SK-N-SH treated with all-trans-retinoic acid at 6 μM for 48 hours (cell line): ENCODE data around the gene POC1A.

Experiments
- ATAC-seq: fragments of 200-7000 bp; cut with Tn5 transposase; 3 replicates; pipeline ENCODE4 v1.9.1; 2020; ENCODE audit warnings: mild to moderate bottlenecking, moderate library complexity
- ARNTL ChIP-seq: fragments of 450-650 bp; formaldehyde crosslinking; IDR thresholded peaks from 2 replicates; pipeline ENCODE4 v1.5.0; 2020; ENCODE audit warnings: low read depth, mild to moderate bottlenecking, moderate library complexity, borderline replicate concordance
- BACH2 ChIP-seq: fragments of 250-450 bp; sonication (Bioruptor Pico); IDR thresholded peaks from 2 replicates; pipeline ENCODE4 v1.9.0; 2021; ENCODE audit warnings: mild to moderate bottlenecking, borderline replicate concordance
- CSDC2 ChIP-seq: fragments of 250-450 bp; sonication (Bioruptor Pico); IDR thresholded peaks from 2 replicates; pipeline ENCODE4 v1.5.0; 2020; ENCODE audit warnings: mild to moderate bottlenecking, moderate library complexity
- ESRRG ChIP-seq: fragments of 250-450 bp; sonication (Bioruptor Pico); IDR thresholded peaks from 2 replicates; pipeline ENCODE4 v1.6.1; 2021; ENCODE audit warnings: mild to moderate bottlenecking
- GLIS3 ChIP-seq: fragments of 250-450 bp; sonication (Bioruptor Pico); IDR thresholded peaks from 2 replicates; pipeline ENCODE4 v1.5.0; 2020; ENCODE audit warnings: mild to moderate bottlenecking, moderate library complexity
- OSR1 ChIP-seq: fragments of 250-450 bp; sonication (Bioruptor Pico); IDR thresholded peaks from 2 replicates; pipeline ENCODE4 v1.8.0; 2022; ENCODE audit warnings: moderate library complexity, mild to moderate bottlenecking, inconsistent platforms
- PPARA ChIP-seq: fragments of 250-450 bp; sonication (Bioruptor Pico); IDR thresholded peaks from 2 replicates; pipeline ENCODE4 v1.5.0; 2020; ENCODE audit warnings: mild to moderate bottlenecking, borderline replicate concordance
- RARB ChIP-seq: fragments of 250-450 bp; sonication (Bioruptor Pico); IDR thresholded peaks from 2 replicates; pipeline ENCODE4 v1.8.0; 2021; ENCODE audit warnings: mild to moderate bottlenecking, moderate library complexity
- SNAI2 ChIP-seq: fragments of 250-450 bp; sonication (Bioruptor Pico); IDR thresholded peaks from 2 replicates; pipeline ENCODE4 v1.5.0; 2020; ENCODE audit warnings: mild to moderate bottlenecking, moderate library complexity
- TCF4 ChIP-seq: fragments of 250-450 bp; sonication (Bioruptor Pico); IDR thresholded peaks from 2 replicates; pipeline ENCODE4 v1.8.0; 2021; ENCODE audit warnings: mild to moderate bottlenecking, moderate library complexity, borderline replicate concordance
- TOX ChIP-seq: fragments of 250-450 bp; sonication (Bioruptor Pico); IDR thresholded peaks from 2 replicates; pipeline ENCODE4 v1.8.0; 2021; ENCODE audit warnings: mild to moderate bottlenecking, moderate library complexity, borderline replicate concordance
- ZC3H10 ChIP-seq: fragments of 250-450 bp; sonication (Bioruptor Pico); IDR thresholded peaks from 2 replicates; pipeline ENCODE4 v1.5.1; 2021; ENCODE audit warnings: mild to moderate bottlenecking, moderate library complexity
- ZFP30 ChIP-seq: fragments of 450-650 bp; formaldehyde crosslinking; IDR thresholded peaks from 2 replicates; pipeline ENCODE4 v1.5.0; 2022; ENCODE audit warnings: mild to moderate bottlenecking, moderate library complexity
- ZNF565 ChIP-seq: fragments of 450-650 bp; formaldehyde crosslinking; conservative IDR thresholded peaks from 2 replicates; pipeline ENCODE4 v1.5.0; 2020; ENCODE audit warnings: low read depth, mild to moderate bottlenecking, moderate library complexity
- ZNF70 ChIP-seq: fragments of 450-650 bp; formaldehyde crosslinking; IDR thresholded peaks from 2 replicates; pipeline ENCODE4 v1.5.0; 2020; ENCODE audit warnings: mild to moderate bottlenecking, moderate library complexity
- ZNF8 ChIP-seq: fragments of 450-650 bp; formaldehyde crosslinking; IDR thresholded peaks from 2 replicates; pipeline ENCODE4 v1.5.0; 2020; ENCODE audit warnings: mild to moderate bottlenecking, moderate library complexity
- TF ChIP-seq, protein P1 (sequence below): fragments of 250-450 bp; sonication (Bioruptor Pico); IDR thresholded peaks from 2 replicates; pipeline ENCODE4 v1.8.0; 2021; ENCODE audit warnings: low read depth, mild to moderate bottlenecking, moderate library complexity, borderline replicate concordance
- TF ChIP-seq, protein P2 (sequence below): fragments of 250-450 bp; sonication (Bioruptor Pico); IDR thresholded peaks from 2 replicates; pipeline ENCODE4 v1.5.1; 2020; ENCODE audit warnings: low read depth, mild to moderate bottlenecking, moderate library complexity
- TF ChIP-seq, protein P3 (sequence below): fragments of 250-450 bp; sonication (Bioruptor Pico); IDR thresholded peaks from 2 replicates; pipeline ENCODE4 v1.8.0; 2020; ENCODE audit warnings: mild to moderate bottlenecking, moderate library complexity, borderline replicate concordance
- TF ChIP-seq, protein P4 (sequence below): fragments of 250-450 bp; sonication (Bioruptor Pico); IDR thresholded peaks from 2 replicates; pipeline ENCODE4 v1.5.0; 2020; ENCODE audit warnings: mild to moderate bottlenecking, moderate library complexity
- TF ChIP-seq, protein P5 (sequence below): fragments of 250-450 bp; sonication (Bioruptor Pico); IDR thresholded peaks from 2 replicates; pipeline ENCODE4 v1.5.1; 2021; ENCODE audit warnings: mild to moderate bottlenecking, moderate library complexity

Gene POC1A

DNA sequence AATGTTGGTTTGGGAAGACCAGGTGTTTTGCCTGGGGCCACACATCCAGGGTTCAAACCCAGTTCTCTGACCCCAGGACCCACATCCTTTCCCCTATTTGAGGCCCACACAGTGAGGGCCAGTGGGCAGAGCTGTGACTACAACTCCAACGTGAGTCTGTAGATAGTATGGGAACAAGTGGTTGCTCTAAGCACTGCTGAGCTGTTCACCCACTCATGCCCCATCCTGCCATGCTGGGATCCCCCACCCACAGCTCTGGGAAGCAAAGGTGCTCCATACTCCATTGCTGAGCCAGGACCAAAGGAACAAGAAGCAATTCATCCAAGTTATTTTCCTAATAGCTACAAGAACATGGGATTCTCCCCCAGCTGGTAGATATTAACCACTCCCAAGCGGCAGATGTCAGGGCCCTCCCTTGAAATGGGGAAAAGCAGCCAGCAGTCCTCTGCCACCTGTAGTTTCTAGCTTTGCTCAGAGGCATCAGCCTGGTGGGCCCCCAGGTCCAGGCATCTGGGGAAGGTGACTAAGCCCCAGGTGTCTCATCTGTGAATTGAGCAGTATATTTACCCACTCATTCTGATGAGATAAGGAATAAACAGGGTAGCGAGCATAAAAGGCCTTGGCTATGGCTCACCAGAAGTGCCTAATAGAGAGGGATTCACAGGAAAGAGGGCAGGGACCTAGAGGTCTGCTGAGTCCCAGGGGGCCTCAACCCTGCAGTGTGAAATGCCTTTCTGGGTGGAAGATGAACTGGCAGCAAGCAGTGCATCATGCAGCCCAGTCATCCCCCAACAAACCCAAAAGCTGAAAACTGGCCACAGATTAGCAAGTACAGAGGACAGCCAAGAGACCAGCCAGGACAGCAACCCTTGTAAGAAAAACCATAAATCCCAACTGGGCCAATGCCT is 33.4 kb downstream of the POC1A start:
- no peak for ATAC-seq
- TF ChIP-seq ZFP30: no peak
- TF ChIP-seq BACH2 (CRISPR knock-in tag): no peak
- TF ChIP-seq, protein P1, sequence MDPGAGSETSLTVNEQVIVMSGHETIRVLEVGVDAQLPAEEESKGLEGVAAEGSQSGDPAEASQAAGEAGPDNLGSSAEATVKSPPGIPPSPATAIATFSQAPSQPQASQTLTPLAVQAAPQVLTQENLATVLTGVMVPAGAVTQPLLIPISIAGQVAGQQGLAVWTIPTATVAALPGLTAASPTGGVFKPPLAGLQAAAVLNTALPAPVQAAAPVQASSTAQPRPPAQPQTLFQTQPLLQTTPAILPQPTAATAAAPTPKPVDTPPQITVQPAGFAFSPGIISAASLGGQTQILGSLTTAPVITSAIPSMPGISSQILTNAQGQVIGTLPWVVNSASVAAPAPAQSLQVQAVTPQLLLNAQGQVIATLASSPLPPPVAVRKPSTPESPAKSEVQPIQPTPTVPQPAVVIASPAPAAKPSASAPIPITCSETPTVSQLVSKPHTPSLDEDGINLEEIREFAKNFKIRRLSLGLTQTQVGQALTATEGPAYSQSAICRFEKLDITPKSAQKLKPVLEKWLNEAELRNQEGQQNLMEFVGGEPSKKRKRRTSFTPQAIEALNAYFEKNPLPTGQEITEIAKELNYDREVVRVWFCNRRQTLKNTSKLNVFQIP (CRISPR knock-in tag): no peak
- no peak for TF ChIP-seq TOX (CRISPR knock-in tag)
- TF ChIP-seq ESRRG (CRISPR knock-in tag): no peak
- TF ChIP-seq ARNTL: no peak
- no peak for TF ChIP-seq RARB (CRISPR knock-in tag)
- no peak for TF ChIP-seq CSDC2 (CRISPR knock-in tag)
- no peak for TF ChIP-seq ZNF70 (CRISPR knock-in tag)
- no peak for TF ChIP-seq TCF4 (CRISPR knock-in tag)
- TF ChIP-seq PPARA (CRISPR knock-in tag): no peak
- TF ChIP-seq, protein P2, sequence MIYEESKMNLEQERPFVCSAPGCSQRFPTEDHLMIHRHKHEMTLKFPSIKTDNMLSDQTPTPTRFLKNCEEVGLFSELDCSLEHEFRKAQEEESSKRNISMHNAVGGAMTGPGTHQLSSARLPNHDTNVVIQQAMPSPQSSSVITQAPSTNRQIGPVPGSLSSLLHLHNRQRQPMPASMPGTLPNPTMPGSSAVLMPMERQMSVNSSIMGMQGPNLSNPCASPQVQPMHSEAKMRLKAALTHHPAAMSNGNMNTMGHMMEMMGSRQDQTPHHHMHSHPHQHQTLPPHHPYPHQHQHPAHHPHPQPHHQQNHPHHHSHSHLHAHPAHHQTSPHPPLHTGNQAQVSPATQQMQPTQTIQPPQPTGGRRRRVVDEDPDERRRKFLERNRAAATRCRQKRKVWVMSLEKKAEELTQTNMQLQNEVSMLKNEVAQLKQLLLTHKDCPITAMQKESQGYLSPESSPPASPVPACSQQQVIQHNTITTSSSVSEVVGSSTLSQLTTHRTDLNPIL (CRISPR knock-in tag): no peak
- no peak for TF ChIP-seq ZNF565 (CRISPR knock-in tag)
- TF ChIP-seq, protein P3, sequence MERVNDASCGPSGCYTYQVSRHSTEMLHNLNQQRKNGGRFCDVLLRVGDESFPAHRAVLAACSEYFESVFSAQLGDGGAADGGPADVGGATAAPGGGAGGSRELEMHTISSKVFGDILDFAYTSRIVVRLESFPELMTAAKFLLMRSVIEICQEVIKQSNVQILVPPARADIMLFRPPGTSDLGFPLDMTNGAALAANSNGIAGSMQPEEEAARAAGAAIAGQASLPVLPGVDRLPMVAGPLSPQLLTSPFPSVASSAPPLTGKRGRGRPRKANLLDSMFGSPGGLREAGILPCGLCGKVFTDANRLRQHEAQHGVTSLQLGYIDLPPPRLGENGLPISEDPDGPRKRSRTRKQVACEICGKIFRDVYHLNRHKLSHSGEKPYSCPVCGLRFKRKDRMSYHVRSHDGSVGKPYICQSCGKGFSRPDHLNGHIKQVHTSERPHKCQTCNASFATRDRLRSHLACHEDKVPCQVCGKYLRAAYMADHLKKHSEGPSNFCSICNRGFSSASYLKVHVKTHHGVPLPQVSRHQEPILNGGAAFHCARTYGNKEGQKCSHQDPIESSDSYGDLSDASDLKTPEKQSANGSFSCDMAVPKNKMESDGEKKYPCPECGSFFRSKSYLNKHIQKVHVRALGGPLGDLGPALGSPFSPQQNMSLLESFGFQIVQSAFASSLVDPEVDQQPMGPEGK (CRISPR knock-in tag): no peak
- no peak for TF ChIP-seq OSR1 (CRISPR knock-in tag)
- no peak for TF ChIP-seq GLIS3
- no peak for TF ChIP-seq ZC3H10 (CRISPR knock-in tag)
- no peak for TF ChIP-seq ZNF8 (CRISPR knock-in tag)

DNA sequence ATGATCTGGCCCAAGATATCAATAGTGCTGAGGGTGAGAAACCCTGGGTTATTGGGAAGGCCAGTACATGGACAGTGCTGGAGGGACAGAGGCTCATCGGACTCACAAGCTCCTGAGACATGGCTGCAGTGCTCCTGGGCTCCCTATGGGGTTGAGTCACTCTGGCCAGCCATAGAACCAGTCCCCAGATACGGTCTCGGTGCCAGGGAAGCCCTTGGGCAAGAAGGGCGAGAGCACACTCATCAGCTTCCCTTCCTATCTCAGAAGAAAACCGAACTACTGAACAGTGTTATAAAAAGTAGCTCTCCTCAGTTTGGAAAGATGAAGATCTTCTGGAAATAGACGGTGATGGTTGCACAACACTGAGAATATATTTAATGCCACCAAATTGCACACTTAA is 34.4 kb downstream of the POC1A start:
- TF ChIP-seq ZNF8 (CRISPR knock-in tag): no peak
- TF ChIP-seq SNAI2 (CRISPR knock-in tag): no peak
- no peak for TF ChIP-seq BACH2 (CRISPR knock-in tag)
- TF ChIP-seq, protein P2 (CRISPR knock-in tag): no peak
- TF ChIP-seq, protein P1 (CRISPR knock-in tag): no peak
- TF ChIP-seq GLIS3: no peak
- TF ChIP-seq ARNTL: no peak
- TF ChIP-seq, protein P4, sequence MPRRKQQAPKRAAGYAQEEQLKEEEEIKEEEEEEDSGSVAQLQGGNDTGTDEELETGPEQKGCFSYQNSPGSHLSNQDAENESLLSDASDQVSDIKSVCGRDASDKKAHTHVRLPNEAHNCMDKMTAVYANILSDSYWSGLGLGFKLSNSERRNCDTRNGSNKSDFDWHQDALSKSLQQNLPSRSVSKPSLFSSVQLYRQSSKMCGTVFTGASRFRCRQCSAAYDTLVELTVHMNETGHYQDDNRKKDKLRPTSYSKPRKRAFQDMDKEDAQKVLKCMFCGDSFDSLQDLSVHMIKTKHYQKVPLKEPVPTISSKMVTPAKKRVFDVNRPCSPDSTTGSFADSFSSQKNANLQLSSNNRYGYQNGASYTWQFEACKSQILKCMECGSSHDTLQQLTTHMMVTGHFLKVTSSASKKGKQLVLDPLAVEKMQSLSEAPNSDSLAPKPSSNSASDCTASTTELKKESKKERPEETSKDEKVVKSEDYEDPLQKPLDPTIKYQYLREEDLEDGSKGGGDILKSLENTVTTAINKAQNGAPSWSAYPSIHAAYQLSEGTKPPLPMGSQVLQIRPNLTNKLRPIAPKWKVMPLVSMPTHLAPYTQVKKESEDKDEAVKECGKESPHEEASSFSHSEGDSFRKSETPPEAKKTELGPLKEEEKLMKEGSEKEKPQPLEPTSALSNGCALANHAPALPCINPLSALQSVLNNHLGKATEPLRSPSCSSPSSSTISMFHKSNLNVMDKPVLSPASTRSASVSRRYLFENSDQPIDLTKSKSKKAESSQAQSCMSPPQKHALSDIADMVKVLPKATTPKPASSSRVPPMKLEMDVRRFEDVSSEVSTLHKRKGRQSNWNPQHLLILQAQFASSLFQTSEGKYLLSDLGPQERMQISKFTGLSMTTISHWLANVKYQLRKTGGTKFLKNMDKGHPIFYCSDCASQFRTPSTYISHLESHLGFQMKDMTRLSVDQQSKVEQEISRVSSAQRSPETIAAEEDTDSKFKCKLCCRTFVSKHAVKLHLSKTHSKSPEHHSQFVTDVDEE (CRISPR knock-in tag): no peak
- TF ChIP-seq RARB (CRISPR knock-in tag): no peak
- TF ChIP-seq OSR1 (CRISPR knock-in tag): no peak
- TF ChIP-seq TCF4 (CRISPR knock-in tag): no peak
- no peak for TF ChIP-seq ESRRG (CRISPR knock-in tag)
- TF ChIP-seq PPARA (CRISPR knock-in tag): no peak
- TF ChIP-seq ZC3H10 (CRISPR knock-in tag): no peak
- TF ChIP-seq ZNF70 (CRISPR knock-in tag): no peak
- TF ChIP-seq ZFP30: no peak
- no peak for TF ChIP-seq CSDC2 (CRISPR knock-in tag)
- TF ChIP-seq TOX (CRISPR knock-in tag): no peak
- TF ChIP-seq, protein P5, sequence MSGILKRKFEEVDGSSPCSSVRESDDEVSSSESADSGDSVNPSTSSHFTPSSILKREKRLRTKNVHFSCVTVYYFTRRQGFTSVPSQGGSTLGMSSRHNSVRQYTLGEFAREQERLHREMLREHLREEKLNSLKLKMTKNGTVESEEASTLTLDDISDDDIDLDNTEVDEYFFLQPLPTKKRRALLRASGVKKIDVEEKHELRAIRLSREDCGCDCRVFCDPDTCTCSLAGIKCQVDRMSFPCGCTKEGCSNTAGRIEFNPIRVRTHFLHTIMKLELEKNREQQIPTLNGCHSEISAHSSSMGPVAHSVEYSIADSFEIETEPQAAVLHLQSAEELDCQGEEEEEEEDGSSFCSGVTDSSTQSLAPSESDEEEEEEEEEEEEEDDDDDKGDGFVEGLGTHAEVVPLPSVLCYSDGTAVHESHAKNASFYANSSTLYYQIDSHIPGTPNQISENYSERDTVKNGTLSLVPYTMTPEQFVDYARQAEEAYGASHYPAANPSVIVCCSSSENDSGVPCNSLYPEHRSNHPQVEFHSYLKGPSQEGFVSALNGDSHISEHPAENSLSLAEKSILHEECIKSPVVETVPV: no peak

More for the DNA sequence above, 34.4 kb downstream of the POC1A start:
- no peak for ATAC-seq
